ENCODE data around the gene SCN8A. TPM values are rescaled to one million over a fixed set of nuclear protein-coding genes. Genes with fewer than 3 reads are reported as not detected.
A peak's percentile ranks its signal among the peaks of the same experiment; 100 is the strongest.

The SCN8A gene
- polyA plus RNA-seq, 2 of the 4 experiments (the other 2 are of a cell fraction), result 1.8 to 4.8 TPM

DNA sequence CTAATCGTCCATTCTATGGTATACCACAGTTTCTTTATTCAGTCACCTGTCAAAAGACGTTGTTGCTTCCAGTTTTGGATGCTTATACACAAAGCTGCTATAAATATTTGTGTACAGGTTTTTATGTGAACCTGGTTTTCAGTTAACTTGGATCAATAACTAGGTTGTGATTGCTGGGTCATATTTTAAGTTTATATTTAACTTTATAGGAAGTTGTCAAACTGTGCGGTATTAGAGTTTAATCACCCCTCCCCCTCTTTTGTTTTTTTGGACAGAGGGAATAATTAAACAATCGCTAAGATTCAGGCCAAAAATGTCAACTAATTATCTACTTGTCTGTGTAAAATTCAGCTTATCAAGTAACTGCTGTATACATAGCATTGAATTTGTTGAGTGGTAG, 34.3 kb downstream of the SCN8A start (continued):
- TF ChIP-seq KDM5A (IDR thresholded peaks at IDR 0.05), result no peak

DNA sequence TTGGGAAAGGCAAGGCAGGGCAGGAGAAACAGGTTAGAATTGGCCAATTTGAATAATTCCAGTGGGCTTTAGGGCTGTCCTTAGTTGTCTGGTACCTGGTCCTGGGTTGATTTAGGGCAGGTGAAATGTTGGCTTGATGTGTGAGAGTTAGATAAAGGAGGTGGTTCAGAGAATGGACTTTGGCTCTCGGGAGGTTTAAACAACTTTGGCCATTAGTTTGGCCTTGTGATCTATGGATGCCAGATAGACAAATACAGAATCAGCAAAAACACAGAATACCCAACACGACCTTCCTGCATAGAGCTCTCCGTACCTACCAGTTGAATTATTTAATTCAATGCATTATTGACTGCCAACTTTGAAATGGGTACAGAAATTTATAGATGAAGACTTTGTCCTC, 35.1 kb downstream of the SCN8A start:
- ChIA-PET POLR2A (no interaction called here), CTCF (interaction anchor here (1.3 kb wide), 1 partner anchor 205 kb away, joined by 4 read pairs; no protein-coding TSS in a partner anchor)
- peaks cover 12% of the 10 kb centered on the region for H3K4me1 ChIP-seq
- no peak for FAIRE-seq
- H3K4me3 ChIP-seq, result no peak overlapping the region
- no peak for ATAC-seq
- no peaks in the 10 kb centered on the region for H3K9me3 ChIP-seq
- peak; percentile 14 for TF ChIP-seq MAFK (IDR thresholded peaks at IDR 0.05; ENCODE audit: partially characterized antibody)
- TF ChIP-seq, protein P1, sequence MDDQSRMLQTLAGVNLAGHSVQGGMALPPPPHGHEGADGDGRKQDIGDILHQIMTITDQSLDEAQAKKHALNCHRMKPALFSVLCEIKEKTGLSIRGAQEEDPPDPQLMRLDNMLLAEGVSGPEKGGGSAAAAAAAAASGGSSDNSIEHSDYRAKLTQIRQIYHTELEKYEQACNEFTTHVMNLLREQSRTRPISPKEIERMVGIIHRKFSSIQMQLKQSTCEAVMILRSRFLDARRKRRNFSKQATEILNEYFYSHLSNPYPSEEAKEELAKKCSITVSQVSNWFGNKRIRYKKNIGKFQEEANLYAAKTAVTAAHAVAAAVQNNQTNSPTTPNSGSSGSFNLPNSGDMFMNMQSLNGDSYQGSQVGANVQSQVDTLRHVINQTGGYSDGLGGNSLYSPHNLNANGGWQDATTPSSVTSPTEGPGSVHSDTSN (IDR thresholded peaks at IDR 0.05), result no peak
- TF ChIP-seq CEBPB (IDR thresholded peaks at IDR 0.05), result no peak
- TF ChIP-seq EHF (CRISPR knock-in tag; IDR thresholded peaks at IDR 0.05), result no peak
- 65% methylated on average over 3 of the region's 3 CpGs for WGBS (ENCODE audit: missing lambda C conversion rate)
- no peak overlapping the region for H3K27ac ChIP-seq
- no peak overlapping the region for H3K4me2 ChIP-seq
- DNase-seq (ENCODE audit: low read depth in 1 of 2, low spot score in 1 of 2), result no peak

DNA sequence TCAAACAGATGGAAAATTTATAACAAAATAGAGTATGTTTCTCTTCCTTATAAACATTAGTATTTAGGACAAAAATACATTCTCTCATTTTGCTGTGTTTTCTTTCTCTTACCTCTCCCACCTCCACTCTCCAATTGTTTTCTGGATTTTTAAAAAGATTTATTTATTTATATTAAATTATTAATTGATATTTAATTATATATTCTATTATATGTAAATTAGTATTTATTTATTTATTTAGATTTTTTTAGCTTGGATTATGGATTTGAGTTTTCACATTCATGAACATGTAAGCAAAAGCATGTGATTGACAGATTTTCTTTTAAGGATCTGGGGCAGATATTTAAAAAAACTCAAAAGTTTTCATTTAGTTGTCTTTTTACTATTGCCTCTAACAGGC, 35.6 kb downstream of the SCN8A start:
- POLR2A ChIA-PET, result no interaction called here

DNA sequence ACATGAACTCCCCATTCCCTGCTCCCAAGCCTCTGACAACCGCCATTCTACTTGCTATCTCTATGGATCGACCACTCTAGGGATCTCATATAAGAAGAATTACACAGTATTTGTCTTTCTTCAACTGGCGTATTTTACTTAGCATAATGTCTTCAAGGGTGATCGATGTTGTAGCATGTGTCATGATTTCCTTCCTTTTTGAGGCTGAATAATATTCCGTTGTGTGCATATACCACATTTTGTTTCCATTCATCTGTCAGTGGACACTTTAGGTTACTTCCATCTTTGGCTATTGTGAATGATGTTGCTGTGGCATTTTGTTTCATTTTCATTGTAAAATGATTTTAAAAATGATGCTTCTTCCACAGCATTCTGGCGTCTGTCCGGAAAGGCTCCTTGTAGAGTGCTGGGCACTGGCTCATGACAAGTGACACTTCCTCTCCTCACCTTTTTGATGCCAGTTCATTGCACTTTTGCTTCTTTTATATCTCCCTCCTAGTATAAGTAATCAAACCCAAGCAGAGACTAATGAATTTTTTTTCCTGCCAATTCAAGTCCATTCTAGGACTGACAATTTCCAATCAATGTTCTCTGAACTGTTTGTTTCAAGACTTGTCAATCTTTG, 39.3 kb downstream of the SCN8A start:
- no peak overlapping the region for H3K4me2 ChIP-seq
- ATAC-seq (no peak), DNase-seq (ENCODE audit: low read depth in 1 of 2, low spot score in 1 of 2) (no peak), FAIRE-seq (no peak)
- no peak overlapping the region for H3K27ac ChIP-seq
- CTCF ChIA-PET, result no interaction called here
- WGBS (ENCODE audit: missing lambda C conversion rate), result 93% methylated on average over 7 of the region's 7 CpGs
- POLR2A ChIA-PET, result no interaction called here
- no peak for TF ChIP-seq NPAS2 (CRISPR knock-in tag; IDR thresholded peaks at IDR 0.05; ENCODE audit: borderline replicate concordance)
- no peak for TF ChIP-seq EHF (CRISPR knock-in tag; IDR thresholded peaks at IDR 0.05)
- TF ChIP-seq SMC3 (IDR thresholded peaks at IDR 0.05), result no peak
- TF ChIP-seq, protein P2, sequence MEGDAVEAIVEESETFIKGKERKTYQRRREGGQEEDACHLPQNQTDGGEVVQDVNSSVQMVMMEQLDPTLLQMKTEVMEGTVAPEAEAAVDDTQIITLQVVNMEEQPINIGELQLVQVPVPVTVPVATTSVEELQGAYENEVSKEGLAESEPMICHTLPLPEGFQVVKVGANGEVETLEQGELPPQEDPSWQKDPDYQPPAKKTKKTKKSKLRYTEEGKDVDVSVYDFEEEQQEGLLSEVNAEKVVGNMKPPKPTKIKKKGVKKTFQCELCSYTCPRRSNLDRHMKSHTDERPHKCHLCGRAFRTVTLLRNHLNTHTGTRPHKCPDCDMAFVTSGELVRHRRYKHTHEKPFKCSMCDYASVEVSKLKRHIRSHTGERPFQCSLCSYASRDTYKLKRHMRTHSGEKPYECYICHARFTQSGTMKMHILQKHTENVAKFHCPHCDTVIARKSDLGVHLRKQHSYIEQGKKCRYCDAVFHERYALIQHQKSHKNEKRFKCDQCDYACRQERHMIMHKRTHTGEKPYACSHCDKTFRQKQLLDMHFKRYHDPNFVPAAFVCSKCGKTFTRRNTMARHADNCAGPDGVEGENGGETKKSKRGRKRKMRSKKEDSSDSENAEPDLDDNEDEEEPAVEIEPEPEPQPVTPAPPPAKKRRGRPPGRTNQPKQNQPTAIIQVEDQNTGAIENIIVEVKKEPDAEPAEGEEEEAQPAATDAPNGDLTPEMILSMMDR (IDR thresholded peaks at IDR 0.05), result no peak
- TF ChIP-seq, protein P3, sequence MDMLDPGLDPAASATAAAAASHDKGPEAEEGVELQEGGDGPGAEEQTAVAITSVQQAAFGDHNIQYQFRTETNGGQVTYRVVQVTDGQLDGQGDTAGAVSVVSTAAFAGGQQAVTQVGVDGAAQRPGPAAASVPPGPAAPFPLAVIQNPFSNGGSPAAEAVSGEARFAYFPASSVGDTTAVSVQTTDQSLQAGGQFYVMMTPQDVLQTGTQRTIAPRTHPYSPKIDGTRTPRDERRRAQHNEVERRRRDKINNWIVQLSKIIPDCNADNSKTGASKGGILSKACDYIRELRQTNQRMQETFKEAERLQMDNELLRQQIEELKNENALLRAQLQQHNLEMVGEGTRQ (IDR thresholded peaks at IDR 0.05), result no peak
- TF ChIP-seq POLR2AphosphoS2 (conservative IDR thresholded peaks at IDR 0.05; ENCODE audit: low read length), result no peak
- no peak for TF ChIP-seq HDAC2 (IDR thresholded peaks at IDR 0.05)
- no peak for TF ChIP-seq HOXB5 (CRISPR knock-in tag; IDR thresholded peaks at IDR 0.05)
- TF ChIP-seq RNF2 (IDR thresholded peaks at IDR 0.05; ENCODE audit: borderline replicate concordance, low read depth), result no peak
- TF ChIP-seq, protein P4, sequence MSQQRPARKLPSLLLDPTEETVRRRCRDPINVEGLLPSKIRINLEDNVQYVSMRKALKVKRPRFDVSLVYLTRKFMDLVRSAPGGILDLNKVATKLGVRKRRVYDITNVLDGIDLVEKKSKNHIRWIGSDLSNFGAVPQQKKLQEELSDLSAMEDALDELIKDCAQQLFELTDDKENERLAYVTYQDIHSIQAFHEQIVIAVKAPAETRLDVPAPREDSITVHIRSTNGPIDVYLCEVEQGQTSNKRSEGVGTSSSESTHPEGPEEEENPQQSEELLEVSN (IDR thresholded peaks at IDR 0.05; ENCODE audit: borderline replicate concordance, low read depth), result no peak
- no peak for TF ChIP-seq EHMT2 (IDR thresholded peaks at IDR 0.05; ENCODE audit: low read depth)
- TF ChIP-seq, protein P5, sequence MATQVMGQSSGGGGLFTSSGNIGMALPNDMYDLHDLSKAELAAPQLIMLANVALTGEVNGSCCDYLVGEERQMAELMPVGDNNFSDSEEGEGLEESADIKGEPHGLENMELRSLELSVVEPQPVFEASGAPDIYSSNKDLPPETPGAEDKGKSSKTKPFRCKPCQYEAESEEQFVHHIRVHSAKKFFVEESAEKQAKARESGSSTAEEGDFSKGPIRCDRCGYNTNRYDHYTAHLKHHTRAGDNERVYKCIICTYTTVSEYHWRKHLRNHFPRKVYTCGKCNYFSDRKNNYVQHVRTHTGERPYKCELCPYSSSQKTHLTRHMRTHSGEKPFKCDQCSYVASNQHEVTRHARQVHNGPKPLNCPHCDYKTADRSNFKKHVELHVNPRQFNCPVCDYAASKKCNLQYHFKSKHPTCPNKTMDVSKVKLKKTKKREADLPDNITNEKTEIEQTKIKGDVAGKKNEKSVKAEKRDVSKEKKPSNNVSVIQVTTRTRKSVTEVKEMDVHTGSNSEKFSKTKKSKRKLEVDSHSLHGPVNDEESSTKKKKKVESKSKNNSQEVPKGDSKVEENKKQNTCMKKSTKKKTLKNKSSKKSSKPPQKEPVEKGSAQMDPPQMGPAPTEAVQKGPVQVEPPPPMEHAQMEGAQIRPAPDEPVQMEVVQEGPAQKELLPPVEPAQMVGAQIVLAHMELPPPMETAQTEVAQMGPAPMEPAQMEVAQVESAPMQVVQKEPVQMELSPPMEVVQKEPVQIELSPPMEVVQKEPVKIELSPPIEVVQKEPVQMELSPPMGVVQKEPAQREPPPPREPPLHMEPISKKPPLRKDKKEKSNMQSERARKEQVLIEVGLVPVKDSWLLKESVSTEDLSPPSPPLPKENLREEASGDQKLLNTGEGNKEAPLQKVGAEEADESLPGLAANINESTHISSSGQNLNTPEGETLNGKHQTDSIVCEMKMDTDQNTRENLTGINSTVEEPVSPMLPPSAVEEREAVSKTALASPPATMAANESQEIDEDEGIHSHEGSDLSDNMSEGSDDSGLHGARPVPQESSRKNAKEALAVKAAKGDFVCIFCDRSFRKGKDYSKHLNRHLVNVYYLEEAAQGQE (IDR thresholded peaks at IDR 0.05), result no peak
- TF ChIP-seq, protein P6, sequence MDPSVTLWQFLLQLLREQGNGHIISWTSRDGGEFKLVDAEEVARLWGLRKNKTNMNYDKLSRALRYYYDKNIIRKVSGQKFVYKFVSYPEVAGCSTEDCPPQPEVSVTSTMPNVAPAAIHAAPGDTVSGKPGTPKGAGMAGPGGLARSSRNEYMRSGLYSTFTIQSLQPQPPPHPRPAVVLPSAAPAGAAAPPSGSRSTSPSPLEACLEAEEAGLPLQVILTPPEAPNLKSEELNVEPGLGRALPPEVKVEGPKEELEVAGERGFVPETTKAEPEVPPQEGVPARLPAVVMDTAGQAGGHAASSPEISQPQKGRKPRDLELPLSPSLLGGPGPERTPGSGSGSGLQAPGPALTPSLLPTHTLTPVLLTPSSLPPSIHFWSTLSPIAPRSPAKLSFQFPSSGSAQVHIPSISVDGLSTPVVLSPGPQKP (IDR thresholded peaks at IDR 0.05; ENCODE audit: low read depth, low read length), result no peak
- TF ChIP-seq CBX2 (IDR thresholded peaks at IDR 0.05; ENCODE audit: borderline replicate concordance, low read depth), result no peak
- TF ChIP-seq NFE2L2 (conservative IDR thresholded peaks at IDR 0.05; ENCODE audit: low read length), result no peak
- TF ChIP-seq HOXA7 (CRISPR knock-in tag; IDR thresholded peaks at IDR 0.05), result no peak
- TF ChIP-seq PHF8 (IDR thresholded peaks at IDR 0.05; ENCODE audit: borderline replicate concordance, low read depth), result no peak
- H3K4me3 ChIP-seq, result no peak overlapping the region
- H3K4me1 ChIP-seq, result peaks cover 16% of the 10 kb centered on the region
- H3K9me3 ChIP-seq, result no peaks in the 10 kb centered on the region

More for the DNA sequence above, 35.6 kb downstream of the SCN8A start:
- Histone ChIP-seq H3K9me3 (no peaks in the 10 kb centered on the region), H3K4me1 (peaks cover 17% of the 10 kb centered on the region), H3K4me2 (no peak overlapping the region), H3K27ac (no peak overlapping the region), H3K4me3 (no peak overlapping the region)
- DNase-seq (ENCODE audit: low read depth in 1 of 2, low spot score in 1 of 2) (no peak), FAIRE-seq (no peak), ATAC-seq (no peak)
- CTCF ChIA-PET, result no interaction called here
- no peak for TF ChIP-seq RAD21 (conservative IDR thresholded peaks at IDR 0.05 in 1 of 2, IDR thresholded peaks at IDR 0.05 in 1 of 2)
- no peak for TF ChIP-seq POLR2AphosphoS2 (conservative IDR thresholded peaks at IDR 0.05; ENCODE audit: low read length)
- no peak for TF ChIP-seq CEBPB (IDR thresholded peaks at IDR 0.05)
- TF ChIP-seq CHD4 (IDR thresholded peaks at IDR 0.05; ENCODE audit: borderline replicate concordance), result no peak
- no peak for TF ChIP-seq ZFP36 (IDR thresholded peaks at IDR 0.05; ENCODE audit: borderline replicate concordance, partially characterized antibody)
- no peak for TF ChIP-seq HOXB13 (CRISPR knock-in tag; IDR thresholded peaks at IDR 0.05; ENCODE audit: low read depth)

All from A549 (cell line).